HEK293 (cell line): Measurements from ENCODE around the gene HDGF.
"Not testable (repeated sequence)": the region's sequence is repeated elsewhere in the genome, so short reads cannot be mapped to it uniquely, and the experiment has no call there.

Experiments used
- CTCF ChIA-PET: fragments of 350-600 bp; formaldehyde crosslinking; extraction: SDS; loops from one replicate; lab custom pipeline; 2021; ENCODE audit warnings: antibody characterized with exemption; lab: Yijun Ruan, JAX
- POLR2A ChIA-PET: fragments of 300-600 bp; formaldehyde crosslinking; extraction: SDS; loops from one replicate; lab custom pipeline; 2020; ENCODE audit warnings: antibody characterized with exemption, inconsistent platforms; lab: Yijun Ruan, JAX
- H3K27ac ChIP-seq: fragments of 200-500 bp; sonication (Bioruptor generic); 2 replicates; pipeline ENCODE4 v1.5.1; 2014; ENCODE audit warnings: low read depth, low read length, control low read depth, inconsistent platforms; ENCODE audit errors: extremely low read depth
- H3K36me3 ChIP-seq, 2 experiments: fragments of 200-500 bp in 1 of 2; sonication (Bioruptor generic) in 1 of 2; 1 replicate in 1 of 2; 2 replicates in 1 of 2; pipeline ENCODE4 v1.5.1; 2014 to 2017; ENCODE audit warnings: inconsistent platforms in 2 of 2, low read length in 2 of 2; ENCODE audit not compliant: control insufficient read depth in 2 of 2, insufficient read depth in 1 of 2
- H3K4me1 ChIP-seq: fragments of 200-500 bp; sonication (Bioruptor generic); 2 replicates; pipeline ENCODE4 v1.5.1; 2014; ENCODE audit warnings: mild to moderate bottlenecking, low read length, inconsistent platforms; ENCODE audit not compliant: control insufficient read depth, insufficient read depth
- H3K4me3 ChIP-seq: 2 replicates; pipeline ENCODE4 v1.5.1; 2011; ENCODE audit warnings: low read depth, mild to moderate bottlenecking, control low read depth, low read length, moderate library complexity
- H3K9me3 ChIP-seq: fragments of 200-500 bp; sonication (Bioruptor generic); 2 replicates; pipeline ENCODE4 v1.5.1; 2014; ENCODE audit warnings: low read depth, low read length, inconsistent platforms; ENCODE audit not compliant: control insufficient read depth, insufficient read depth
- GLI4 ChIP-seq: fragments of 450-650 bp; formaldehyde crosslinking; IDR thresholded peaks from 2 replicates; pipeline ENCODE4 v1.5.1; 2016; ENCODE audit warnings: missing biosample characterization, missing genetic modification characterization
- ZBTB17 ChIP-seq: fragments of 450-650 bp; formaldehyde crosslinking; IDR thresholded peaks from 2 replicates; pipeline ENCODE4 v1.5.1; 2016; ENCODE audit warnings: missing biosample characterization, missing genetic modification characterization
- ZNF10 ChIP-seq: fragments of 450-650 bp; formaldehyde crosslinking; IDR thresholded peaks from 2 replicates; pipeline ENCODE4 v1.5.1; 2017; ENCODE audit warnings: missing biosample characterization, missing genetic modification characterization
- ZNF146 ChIP-seq: fragments of 450-650 bp; formaldehyde crosslinking; IDR thresholded peaks from 2 replicates; pipeline ENCODE4 v1.5.1; 2016; ENCODE audit warnings: missing biosample characterization, missing genetic modification characterization
- ZNF223 ChIP-seq: fragments of 450-650 bp; formaldehyde crosslinking; IDR thresholded peaks from 2 replicates; pipeline ENCODE4 v1.5.1; 2016; ENCODE audit warnings: missing biosample characterization, missing genetic modification characterization
- ZNF335 ChIP-seq: fragments of 450-650 bp; formaldehyde crosslinking; conservative IDR thresholded peaks from 2 replicates; pipeline ENCODE4 v1.5.1; 2016; ENCODE audit warnings: missing biosample characterization, missing genetic modification characterization
- ZNF366 ChIP-seq: fragments of 450-650 bp; formaldehyde crosslinking; conservative IDR thresholded peaks from 2 replicates; pipeline ENCODE4 v1.5.1; 2016; ENCODE audit warnings: missing biosample characterization, missing genetic modification characterization
- ZNF391 ChIP-seq: fragments of 450-650 bp; formaldehyde crosslinking; IDR thresholded peaks from 2 replicates; pipeline ENCODE4 v1.5.1; 2016; ENCODE audit warnings: low read depth, missing biosample characterization, missing genetic modification characterization, borderline replicate concordance
- ZNF600 ChIP-seq: fragments of 450-650 bp; formaldehyde crosslinking; IDR thresholded peaks from 2 replicates; pipeline ENCODE4 v1.5.1; 2016; ENCODE audit warnings: missing biosample characterization, missing genetic modification characterization
- ZNF626 ChIP-seq: fragments of 450-650 bp; sonication (Bioruptor Pico); formaldehyde crosslinking; IDR thresholded peaks from 2 replicates; pipeline ENCODE4 v1.5.1; 2018; ENCODE audit warnings: missing biosample characterization, missing genetic modification characterization, inconsistent platforms
- TF ChIP-seq, protein P1 (sequence below): fragments of 450-650 bp; formaldehyde crosslinking; IDR thresholded peaks from 2 replicates; pipeline ENCODE4 v1.5.1; 2016; ENCODE audit warnings: missing biosample characterization, missing genetic modification characterization
- TF ChIP-seq, protein P2 (sequence below): fragments of 450-650 bp; formaldehyde crosslinking; IDR thresholded peaks from 2 replicates; pipeline ENCODE4 v1.5.1; 2016; ENCODE audit warnings: missing biosample characterization, missing genetic modification characterization

The HDGF gene

GRCh38 chr1:156766298-156767100, 15.0 kb upstream of the HDGF start (continued):
- TF ChIP-seq, protein P1, sequence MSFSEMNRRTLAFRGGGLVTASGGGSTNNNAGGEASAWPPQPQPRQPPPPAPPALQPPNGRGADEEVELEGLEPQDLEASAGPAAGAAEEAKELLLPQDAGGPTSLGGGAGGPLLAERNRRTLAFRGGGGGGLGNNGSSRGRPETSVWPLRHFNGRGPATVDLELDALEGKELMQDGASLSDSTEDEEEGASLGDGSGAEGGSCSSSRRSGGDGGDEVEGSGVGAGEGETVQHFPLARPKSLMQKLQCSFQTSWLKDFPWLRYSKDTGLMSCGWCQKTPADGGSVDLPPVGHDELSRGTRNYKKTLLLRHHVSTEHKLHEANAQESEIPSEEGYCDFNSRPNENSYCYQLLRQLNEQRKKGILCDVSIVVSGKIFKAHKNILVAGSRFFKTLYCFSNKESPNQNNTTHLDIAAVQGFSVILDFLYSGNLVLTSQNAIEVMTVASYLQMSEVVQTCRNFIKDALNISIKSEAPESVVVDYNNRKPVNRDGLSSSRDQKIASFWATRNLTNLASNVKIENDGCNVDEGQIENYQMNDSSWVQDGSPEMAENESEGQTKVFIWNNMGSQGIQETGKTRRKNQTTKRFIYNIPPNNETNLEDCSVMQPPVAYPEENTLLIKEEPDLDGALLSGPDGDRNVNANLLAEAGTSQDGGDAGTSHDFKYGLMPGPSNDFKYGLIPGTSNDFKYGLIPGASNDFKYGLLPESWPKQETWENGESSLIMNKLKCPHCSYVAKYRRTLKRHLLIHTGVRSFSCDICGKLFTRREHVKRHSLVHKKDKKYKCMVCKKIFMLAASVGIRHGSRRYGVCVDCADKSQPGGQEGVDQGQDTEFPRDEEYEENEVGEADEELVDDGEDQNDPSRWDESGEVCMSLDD (tag by site-specific recombination): peak; percentile 48; the same call in 1 of the 2 replicates
- TF ChIP-seq ZNF626 (tag by site-specific recombination) (no peak), ZNF223 (tag by site-specific recombination) (no peak), ZBTB17 (peak; percentile 76), ZNF335 (peak; percentile 7; the same call in 1 of the 2 replicates), ZNF10 (tag by site-specific recombination) (no peak), ZNF600 (tag by site-specific recombination) (peak; percentile 50)
- TF ChIP-seq, protein P2, sequence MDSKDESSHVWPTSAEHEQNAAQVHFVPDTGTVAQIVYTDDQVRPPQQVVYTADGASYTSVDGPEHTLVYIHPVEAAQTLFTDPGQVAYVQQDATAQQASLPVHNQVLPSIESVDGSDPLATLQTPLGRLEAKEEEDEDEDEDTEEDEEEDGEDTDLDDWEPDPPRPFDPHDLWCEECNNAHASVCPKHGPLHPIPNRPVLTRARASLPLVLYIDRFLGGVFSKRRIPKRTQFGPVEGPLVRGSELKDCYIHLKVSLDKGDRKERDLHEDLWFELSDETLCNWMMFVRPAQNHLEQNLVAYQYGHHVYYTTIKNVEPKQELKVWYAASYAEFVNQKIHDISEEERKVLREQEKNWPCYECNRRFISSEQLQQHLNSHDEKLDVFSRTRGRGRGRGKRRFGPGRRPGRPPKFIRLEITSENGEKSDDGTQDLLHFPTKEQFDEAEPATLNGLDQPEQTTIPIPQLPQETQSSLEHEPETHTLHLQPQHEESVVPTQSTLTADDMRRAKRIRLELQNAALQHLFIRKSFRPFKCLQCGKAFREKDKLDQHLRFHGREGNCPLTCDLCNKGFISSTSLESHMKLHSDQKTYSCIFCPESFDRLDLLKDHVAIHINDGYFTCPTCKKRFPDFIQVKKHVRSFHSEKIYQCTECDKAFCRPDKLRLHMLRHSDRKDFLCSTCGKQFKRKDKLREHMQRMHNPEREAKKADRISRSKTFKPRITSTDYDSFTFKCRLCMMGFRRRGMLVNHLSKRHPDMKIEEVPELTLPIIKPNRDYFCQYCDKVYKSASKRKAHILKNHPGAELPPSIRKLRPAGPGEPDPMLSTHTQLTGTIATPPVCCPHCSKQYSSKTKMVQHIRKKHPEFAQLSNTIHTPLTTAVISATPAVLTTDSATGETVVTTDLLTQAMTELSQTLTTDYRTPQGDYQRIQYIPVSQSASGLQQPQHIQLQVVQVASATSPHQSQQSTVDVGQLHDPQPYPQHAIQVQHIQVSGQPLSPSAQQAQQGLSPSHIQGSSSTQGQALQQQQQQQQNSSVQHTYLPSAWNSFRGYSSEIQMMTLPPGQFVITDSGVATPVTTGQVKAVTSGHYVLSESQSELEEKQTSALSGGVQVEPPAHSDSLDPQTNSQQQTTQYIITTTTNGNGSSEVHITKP (tag by site-specific recombination): peak; percentile 62

- H3K4me1 ChIP-seq: no peaks in the 10 kb centered on the region
- ChIA-PET POLR2A (interaction anchor here (1.4 to 3.9 kb wide), 2 partner anchors 25 to 37 kb away, joined by 3 to 110 read pairs; partner anchors contain the start of genes ISG20L2, METTL25B and MRPL24), CTCF (interaction anchor here (2.2 to 5.0 kb wide), 3 partner anchors 38 to 95 kb away, joined by 8 to 28 read pairs (median 10); partner anchors contain the start of genes ISG20L2, METTL25B and NTRK1)
- peaks cover 4 to 20% of the 10 kb centered on the region in 2 experiments; a peak in 2 of 3 replicates for H3K36me3 ChIP-seq
- H3K27ac ChIP-seq: no peak overlapping the region
- no peaks in the 10 kb centered on the region for H3K9me3 ChIP-seq
- no peak overlapping the region for H3K4me3 ChIP-seq
- no peak for TF ChIP-seq ZNF391
Observed at GRCh38 chr1:156765666-156766065, 14.2 kb upstream of the HDGF start.

GRCh38 chr1:156765136-156765535, 13.7 kb upstream of the HDGF start:
- POLR2A ChIA-PET: interaction anchor here (0.6 to 1.8 kb wide), 5 partner anchors 9 to 71 kb away, joined by 3 to 4 read pairs (median 3); partner anchors contain the start of genes ISG20L2, METTL25B and MRPL24
- not testable (repeated sequence) for H3K9me3 ChIP-seq
- peak; percentile 72 for TF ChIP-seq ZNF366
- TF ChIP-seq, all 188 proteins: peak for 1; not testable (repeated sequence) for 187
- H3K36me3 ChIP-seq: peaks cover 0 to 15% of the 10 kb centered on the region in 2 experiments; a peak in 2 of 3 replicates
- CTCF ChIA-PET: interaction anchor here (0.6 to 5.0 kb wide), 2 partner anchors 38 to 383 kb away, joined by 5 to 28 read pairs; partner anchors contain the start of genes ISG20L2 and METTL25B
- not testable (repeated sequence) for H3K27ac ChIP-seq, H3K4me1 ChIP-seq, H3K4me3 ChIP-seq

GRCh38 chr1:156760796-156761104, 9.3 kb upstream of the HDGF start:
- no peak for TF ChIP-seq ZNF146 (tag by site-specific recombination)
- TF ChIP-seq GLI4 (tag by site-specific recombination): no peak
- TF ChIP-seq, all 188 proteins: peak for 0
- H3K4me1 ChIP-seq: no peaks in the 10 kb centered on the region
- H3K9me3 ChIP-seq: no peaks in the 10 kb centered on the region
- H3K27ac ChIP-seq: no peak overlapping the region
- H3K4me3 ChIP-seq: no peak overlapping the region
- no peaks in the 10 kb centered on the region for H3K36me3 ChIP-seq
- ChIA-PET POLR2A (interaction anchor here (1.5 kb wide), 1 partner anchor 9 kb away, joined by 4 read pairs; the partner anchor contains the start of gene HDGF), CTCF (interaction anchor here (0.9 to 1.3 kb wide), 4 partner anchors 9 to 71 kb away, joined by 3 to 5 read pairs (median 4); no protein-coding TSS in a partner anchor)
